Activated CD4-positive, alpha-beta T cell treated with anti-CD3 and anti-CD28 coated beads for 4 hours (primary cell): Measurements from ENCODE around the gene STXBP5.
A peak's percentile ranks its signal among the peaks of the same experiment; 100 is the strongest.

Source experiments
- DNase-seq, 2 donors: peaks; one replicate each; pipeline ENCODE4 v3.0.0-alpha.2; 2020

The STXBP5 gene

DNA sequence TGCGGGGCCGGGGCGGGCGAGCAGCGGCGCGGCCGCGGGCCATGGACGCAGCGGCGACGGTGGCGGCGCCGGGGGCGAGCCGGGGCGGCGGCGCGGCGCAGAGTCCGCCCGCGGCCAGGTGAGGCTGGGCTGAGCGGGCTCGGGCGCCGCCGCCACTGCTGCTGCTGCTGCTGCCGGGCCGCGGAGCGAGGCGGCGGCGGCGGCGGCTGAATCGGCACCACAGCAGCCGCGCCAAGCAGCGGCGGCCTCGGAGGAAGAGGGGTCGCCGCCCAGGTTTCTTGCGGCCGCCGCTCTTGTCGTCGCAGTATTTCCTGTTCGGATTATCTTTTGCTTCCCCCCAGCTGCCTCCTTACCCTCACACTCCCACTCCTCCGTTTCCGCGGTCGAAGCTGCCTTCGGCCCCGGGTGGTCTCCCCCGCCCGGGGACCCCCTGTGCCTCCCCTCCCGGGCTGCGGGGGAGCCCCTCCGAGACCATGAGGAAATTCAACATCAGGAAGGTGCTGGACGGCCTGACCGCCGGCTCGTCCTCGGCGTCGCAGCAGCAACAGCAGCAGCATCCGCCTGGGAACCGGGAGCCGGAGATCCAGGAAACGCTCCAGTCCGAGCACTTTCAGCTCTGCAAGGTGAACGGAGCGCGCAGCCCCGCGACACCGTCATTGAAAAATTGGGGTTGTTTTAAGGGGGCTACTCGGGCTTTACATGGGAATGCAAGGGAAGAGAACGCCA lies at the start of gene STXBP5:
Gene STXBP5 (plus strand): TSS at position 358 of the 726 bp plus-strand sequence. CDS start 116 bp downstream, at position 474.
- DNase-seq = peak; percentile 28 to 30

DNA sequence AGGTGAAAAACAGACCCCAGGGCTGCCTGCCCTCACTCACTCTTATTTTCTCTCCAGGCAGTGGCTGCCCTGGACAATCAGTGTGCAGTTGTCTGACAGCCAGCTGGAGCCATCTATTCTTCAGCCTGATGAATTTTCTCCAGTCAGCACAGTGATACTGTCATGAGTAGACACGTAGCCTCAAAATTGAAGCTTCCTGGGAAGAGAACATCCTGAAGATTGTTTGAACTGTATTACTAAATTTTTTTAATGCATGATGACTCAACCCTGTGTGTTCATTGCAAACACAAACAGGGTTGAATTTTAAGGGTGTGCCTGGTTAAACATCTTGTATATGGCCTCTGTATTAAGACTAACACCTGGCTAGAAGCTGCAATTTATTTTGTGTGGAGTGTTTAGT lies 49.8 kb upstream of the STXBP5 start:
- no peak for DNase-seq

GRCh38 chr6:147156218-147156617 lies 48.0 kb upstream of the STXBP5 start:
- no peak for DNase-seq

DNA sequence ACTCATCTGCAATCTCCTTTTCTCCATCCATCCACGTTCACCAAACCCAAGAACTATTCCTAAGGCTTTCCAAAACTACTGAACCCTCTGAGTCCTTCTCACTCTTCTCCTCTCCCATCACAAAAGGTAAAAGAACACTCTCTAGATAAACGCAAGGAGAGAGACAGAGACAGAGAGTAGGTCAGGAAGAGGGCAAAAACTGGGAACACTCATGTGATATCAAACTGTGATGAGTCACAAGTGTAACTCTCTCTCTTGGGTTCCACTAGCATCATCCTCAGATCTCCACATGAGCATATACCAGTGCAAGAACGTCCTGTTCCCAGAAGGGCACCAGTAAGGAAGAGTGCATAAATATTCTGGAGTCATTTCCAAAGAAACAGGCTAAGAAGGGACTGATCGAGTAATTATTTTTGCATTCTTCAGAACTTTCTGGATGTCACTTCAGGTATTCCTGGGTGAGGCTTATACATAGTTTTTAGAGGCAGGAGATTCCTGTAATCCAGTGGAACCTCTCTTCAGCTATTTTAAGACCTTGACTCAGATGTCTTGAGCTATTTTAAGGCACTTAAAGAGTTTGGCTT lies 47.3 kb upstream of the STXBP5 start:
- DNase-seq = no peak

GRCh38 chr6:147157930-147158329 lies 46.3 kb upstream of the STXBP5 start:
- no peak for DNase-seq

GRCh38 chr6:147158881-147159280 lies 45.3 kb upstream of the STXBP5 start:
- DNase-seq = no peak

DNA sequence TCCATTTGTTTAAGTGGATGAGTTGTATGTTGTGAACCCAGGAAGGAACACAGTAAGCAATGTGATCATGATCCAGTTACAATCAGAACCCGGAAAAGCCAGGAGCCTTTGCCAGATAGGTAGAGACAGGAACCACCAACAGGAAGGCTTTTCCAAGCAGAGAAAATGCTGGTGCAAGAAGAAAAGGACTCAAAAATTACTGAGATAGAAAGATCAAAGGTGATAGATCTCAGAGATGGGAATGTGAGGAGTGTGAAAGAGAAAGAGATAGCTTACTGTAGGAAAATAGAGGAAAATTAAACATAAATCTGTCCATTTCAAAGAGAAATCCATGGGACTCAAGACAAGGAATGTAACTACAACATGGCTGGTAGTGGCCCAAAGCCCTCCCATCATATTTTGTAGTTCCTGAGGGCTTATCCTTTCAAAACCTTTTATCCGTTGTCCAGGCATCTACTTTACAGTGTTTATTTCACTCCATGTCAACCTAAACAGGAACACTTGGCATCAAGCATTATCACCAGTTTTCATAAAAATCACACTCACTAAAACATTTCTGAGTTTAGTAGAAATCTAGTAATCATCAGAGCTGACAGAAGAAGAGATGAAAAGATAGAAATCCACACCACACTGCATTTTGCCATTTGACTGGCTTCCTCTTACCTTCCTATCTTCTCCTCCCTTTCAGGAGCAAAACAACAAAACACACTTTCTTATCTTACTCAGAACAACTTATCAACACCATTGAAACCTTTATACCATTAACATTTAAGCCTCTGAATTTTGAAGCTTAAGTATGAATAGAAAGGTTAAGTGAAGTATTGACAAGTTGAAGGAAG lies 44.5 kb upstream of the STXBP5 start:
- no peak for DNase-seq

DNA sequence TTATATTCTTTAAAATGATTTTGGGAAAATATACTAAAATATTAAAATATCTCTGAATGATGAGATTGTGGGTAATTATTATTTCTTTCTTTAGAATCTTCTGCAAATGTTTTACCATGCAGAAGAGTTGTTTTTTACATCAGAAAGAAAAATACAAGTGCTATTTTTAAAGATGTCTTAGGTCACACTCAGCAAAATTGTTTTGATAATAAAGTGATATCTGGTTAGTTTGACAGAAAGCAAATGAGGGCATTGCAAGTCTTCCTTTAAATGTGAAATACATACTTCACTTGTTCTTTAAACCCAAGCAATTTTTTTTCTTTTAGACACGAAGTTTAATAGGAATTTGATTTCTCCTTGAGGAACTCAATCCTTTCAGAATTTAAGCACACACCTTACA lies 43.6 kb upstream of the STXBP5 start:
- no peak for DNase-seq

- DNase-seq = no peak
Observed at GRCh38 chr6:147161253-147161973, 42.8 kb upstream of the STXBP5 start.

GRCh38 chr6:147161974-147162495 lies 42.2 kb upstream of the STXBP5 start:
- no peak for DNase-seq

- no peak for DNase-seq
Observed at GRCh38 chr6:147164761-147165160, 39.5 kb upstream of the STXBP5 start.

DNA sequence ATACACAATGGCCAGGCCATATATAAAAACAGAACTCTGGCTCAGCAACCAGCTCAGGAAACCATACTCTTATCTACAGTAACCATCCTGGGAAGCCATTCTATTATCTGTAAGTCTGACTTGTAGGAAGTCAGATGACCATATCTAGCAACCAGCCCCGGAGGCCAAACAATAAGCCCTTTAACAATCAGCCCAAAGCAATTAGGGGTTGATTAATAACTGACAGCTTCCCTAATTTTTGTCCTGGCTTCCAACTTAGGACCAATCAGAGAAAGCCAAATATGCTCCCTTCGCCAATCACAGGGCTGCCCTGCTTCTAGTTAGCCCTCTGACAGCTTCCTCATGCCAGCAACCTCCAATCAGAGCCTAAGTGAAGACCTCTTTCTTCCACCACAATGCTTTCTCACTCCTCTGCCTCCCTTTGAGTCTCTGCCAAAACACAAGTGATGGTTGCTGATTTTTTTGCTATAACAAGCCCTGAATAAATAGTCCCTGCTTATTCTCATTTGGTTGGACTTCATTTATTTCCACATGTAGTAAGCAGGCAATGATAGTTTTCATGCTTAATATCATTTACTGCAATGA lies 37.8 kb upstream of the STXBP5 start:
- DNase-seq = no peak

- no peak for DNase-seq
Observed at GRCh38 chr6:147166992-147167391, 37.2 kb upstream of the STXBP5 start.

- no peak for DNase-seq
Observed at GRCh38 chr6:147167576-147168461, 36.4 kb upstream of the STXBP5 start.

- no peak for DNase-seq
Observed at GRCh38 chr6:147169529-147169928, 34.7 kb upstream of the STXBP5 start.

DNA sequence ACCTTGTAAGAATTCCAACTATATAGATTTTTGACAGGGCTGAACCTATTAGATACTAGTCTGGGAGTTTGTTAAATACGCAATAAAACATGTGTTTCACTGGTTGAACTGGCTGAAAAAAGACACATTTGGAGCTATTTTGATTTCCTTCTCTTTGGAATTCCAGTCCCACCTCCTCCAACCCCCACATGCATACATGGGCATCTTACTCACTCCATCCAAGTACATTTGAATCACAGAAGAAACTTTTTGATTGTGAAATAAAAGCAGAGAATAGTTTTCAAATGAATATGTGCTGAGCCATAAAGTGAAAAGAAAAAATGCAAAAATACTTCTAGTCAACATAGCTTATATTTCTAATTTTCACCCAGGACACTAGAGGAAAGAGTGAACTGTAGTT lies 33.9 kb upstream of the STXBP5 start:
- no peak for DNase-seq

DNA sequence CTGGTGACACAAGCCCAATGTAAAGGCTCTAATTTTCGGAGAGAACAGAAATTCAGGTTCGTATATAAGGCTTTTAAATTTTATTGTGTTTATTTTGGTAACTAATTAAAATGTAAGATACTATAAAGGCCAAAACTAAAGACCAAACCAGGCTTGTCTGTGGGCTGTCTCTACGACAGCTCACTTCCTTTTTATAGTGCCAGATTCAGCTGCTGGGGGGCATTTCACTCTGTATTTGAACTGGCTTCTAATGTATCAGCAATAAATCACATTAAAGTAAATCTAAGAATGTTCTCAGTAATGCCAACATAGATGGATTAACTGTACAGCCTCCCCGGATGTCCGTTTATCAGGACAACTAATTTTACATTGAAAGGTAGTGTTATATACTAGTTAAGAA lies 31.1 kb upstream of the STXBP5 start:
- DNase-seq = no peak

DNA sequence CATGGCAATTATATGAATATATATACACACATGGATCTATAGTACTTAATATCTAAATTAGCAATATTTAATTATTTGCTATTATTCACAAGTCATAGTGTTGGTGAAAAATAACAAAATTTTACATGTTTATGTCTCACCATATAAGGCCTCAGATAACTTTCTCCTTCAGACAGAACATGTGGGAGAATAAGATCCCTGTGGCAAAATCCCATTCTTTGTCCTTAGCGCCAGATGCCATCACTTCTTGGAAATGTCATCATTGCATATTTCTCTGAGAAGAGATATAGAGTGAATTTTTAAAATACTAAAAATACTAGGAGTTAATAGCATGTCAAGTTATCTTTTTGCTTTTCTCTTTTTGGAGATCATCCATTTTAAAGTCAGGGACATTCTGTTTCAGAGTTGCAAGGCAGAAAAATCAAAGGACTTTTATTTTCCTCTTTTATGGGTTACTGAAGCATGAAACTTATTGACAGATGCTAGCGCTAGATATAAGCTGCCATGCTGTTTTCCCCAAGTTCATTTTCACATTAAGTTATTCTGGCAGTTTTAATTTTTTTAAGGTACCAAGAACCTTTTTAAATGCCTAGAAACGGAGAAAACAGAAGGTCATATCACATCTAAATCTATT lies 30.4 kb upstream of the STXBP5 start:
- DNase-seq = no peak

DNA sequence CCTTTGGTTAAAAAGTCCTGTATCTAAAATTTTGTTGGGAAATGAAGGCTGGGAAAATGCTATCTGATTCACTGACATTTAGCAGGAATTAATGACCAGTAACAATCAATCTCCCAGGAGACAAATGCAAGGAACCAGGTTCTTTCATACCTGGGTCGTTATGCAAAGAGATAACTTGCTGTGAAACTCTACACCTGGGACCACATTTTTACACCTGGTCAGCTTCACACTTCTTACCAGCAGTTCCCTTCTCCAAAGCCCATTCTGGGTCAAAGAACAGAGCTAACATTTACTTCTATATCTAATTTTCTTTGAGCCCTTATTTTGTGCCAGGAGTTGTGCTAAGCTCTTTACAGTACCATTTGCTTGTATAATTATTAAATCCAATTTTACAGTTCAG lies 27.4 kb upstream of the STXBP5 start:
- no peak for DNase-seq

DNA sequence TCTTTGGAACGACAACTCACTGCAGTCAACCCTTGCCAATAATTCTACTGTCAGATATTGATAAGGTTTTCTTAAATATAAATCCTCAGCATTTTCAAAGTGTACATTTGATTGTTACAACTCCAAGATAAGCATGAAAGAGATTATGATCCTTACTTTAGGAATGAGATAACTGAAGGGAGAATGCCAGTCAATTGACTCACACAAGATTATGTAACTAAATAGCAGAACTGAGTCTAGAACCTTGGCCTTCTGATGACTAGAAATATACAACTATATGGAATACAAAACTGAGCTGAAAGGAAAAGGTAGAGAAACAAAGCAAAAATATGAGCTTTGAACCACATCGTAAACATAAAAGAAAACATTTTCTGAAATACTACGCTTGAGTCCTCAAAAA lies 26.9 kb upstream of the STXBP5 start:
- no peak for DNase-seq

- DNase-seq = no peak
Observed at GRCh38 chr6:147178355-147178754, 25.9 kb upstream of the STXBP5 start.
